ENCODE data around the gene RBM4B.

RBM4B gene

GRCh38 chr11:66706989-66707388 lies 29.3 kb upstream of the RBM4B start:
- no peak for DNase-seq (ENCODE audit: low spot score)

- no peak for DNase-seq (ENCODE audit: low spot score)
These were observed 28.1 kb upstream of the RBM4B start for GRCh38 chr11:66705587-66706335.

- DNase-seq (ENCODE audit: low spot score) = no peak
These were observed 27.1 kb upstream of the RBM4B start for GRCh38 chr11:66704659-66705360.

- DNase-seq (ENCODE audit: low spot score) = no peak
These were observed 23.9 kb upstream of the RBM4B start for GRCh38 chr11:66701432-66702240.

- no peak for DNase-seq (ENCODE audit: low spot score)
These were observed 23.1 kb upstream of the RBM4B start for GRCh38 chr11:66700742-66701141.

- DNase-seq (ENCODE audit: low spot score) = no peak
These were observed 22.6 kb upstream of the RBM4B start for GRCh38 chr11:66700337-66700736.

GRCh38 chr11:66698491-66698890 lies 20.8 kb upstream of the RBM4B start:
- DNase-seq (ENCODE audit: low spot score) = no peak

GRCh38 chr11:66697988-66698387 lies 20.3 kb upstream of the RBM4B start:
- DNase-seq (ENCODE audit: low spot score) = no peak

GRCh38 chr11:66696146-66696545 lies 18.5 kb upstream of the RBM4B start:
- DNase-seq (ENCODE audit: low spot score) = no peak

GRCh38 chr11:66694732-66695207 lies 17.1 kb upstream of the RBM4B start:
- DNase-seq (ENCODE audit: low spot score) = peak; percentile 83

GRCh38 chr11:66694056-66694410 lies 16.3 kb upstream of the RBM4B start:
- DNase-seq (ENCODE audit: low spot score) = no peak

- no peak for DNase-seq (ENCODE audit: low spot score)
These were observed 15.8 kb upstream of the RBM4B start for GRCh38 chr11:66693356-66694055.

GRCh38 chr11:66692871-66693331 lies 15.2 kb upstream of the RBM4B start:
- DNase-seq (ENCODE audit: low spot score) = no peak

- no peak for DNase-seq (ENCODE audit: low spot score)
These were observed 14.8 kb upstream of the RBM4B start for GRCh38 chr11:66692446-66692845.

- DNase-seq (ENCODE audit: low spot score) = no peak
These were observed 13.8 kb upstream of the RBM4B start for GRCh38 chr11:66691311-66691980.

- DNase-seq (ENCODE audit: low spot score) = no peak
These were observed 12.2 kb upstream of the RBM4B start for GRCh38 chr11:66689661-66690590.

- no peak for DNase-seq (ENCODE audit: low spot score)
These were observed 11.2 kb upstream of the RBM4B start for GRCh38 chr11:66688561-66689534.

GRCh38 chr11:66687831-66688281 lies 10.2 kb upstream of the RBM4B start:
- no peak for DNase-seq (ENCODE audit: low spot score)
